ENCODE data around the gene SMARCC2. TPM values are rescaled to one million over a fixed set of nuclear protein-coding genes. Genes with fewer than 3 reads are reported as not detected.

SMARCC2 gene
- total RNA-seq, 1 experiment from 2014 or later = 150 TPM

DNA sequence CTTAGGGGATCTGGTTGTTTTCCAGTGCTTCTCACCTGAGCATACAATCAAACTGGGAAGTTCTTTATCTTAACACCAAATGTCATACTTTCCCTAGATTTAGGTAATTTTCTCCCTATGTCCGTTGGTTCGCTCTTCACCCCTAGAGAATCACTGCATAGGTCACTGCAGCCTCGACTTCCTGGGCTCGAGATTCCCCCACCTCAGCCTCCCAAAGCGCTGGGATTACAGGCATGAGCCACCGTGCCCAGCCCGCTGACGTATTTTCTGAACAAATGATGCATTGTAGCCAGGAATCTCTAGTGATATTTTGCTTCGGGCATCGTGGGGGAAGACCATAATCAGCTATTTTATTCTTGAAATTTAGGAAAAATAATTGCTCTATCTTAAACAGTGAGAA is 74.0 kb downstream of the SMARCC2 start:
- CTCF ChIA-PET = interaction anchor here (0.6 to 1.5 kb wide), 3 partner anchors 10 to 73 kb away, joined by 3 to 9 read pairs (median 4); partner anchors contain the start of gene PA2G4
- Mint-ChIP-seq H3K9me3 (ENCODE audit: low read depth, unreplicated experiment) (no peaks in the 10 kb centered on the region), H3K27ac (ENCODE audit: unreplicated experiment) (peak overlapping the region; percentile 100), H3K4me3 (ENCODE audit: low read depth, unreplicated experiment) (peak overlapping the region; percentile 97), H3K4me1 (ENCODE audit: low read depth, unreplicated experiment) (peaks cover 17% of the 10 kb centered on the region), H3K36me3 (ENCODE audit: insufficient read depth, unreplicated experiment) (peaks cover 83% of the 10 kb centered on the region), H3K27me3 (ENCODE audit: unreplicated experiment) (no peaks in the 10 kb centered on the region)
- DNase-seq = peak; percentile 45
- BruUV-seq (replicated peaks) = no TSS peak
- intact Hi-C loops (cut with micrococcal nuclease; ENCODE audit: unreplicated experiment) = loop anchor here (5.0 kb wide), 2 partner anchors 42 to 68 kb away; partner anchors contain the start of gene MYL6
- TF ChIP-seq, protein P1, sequence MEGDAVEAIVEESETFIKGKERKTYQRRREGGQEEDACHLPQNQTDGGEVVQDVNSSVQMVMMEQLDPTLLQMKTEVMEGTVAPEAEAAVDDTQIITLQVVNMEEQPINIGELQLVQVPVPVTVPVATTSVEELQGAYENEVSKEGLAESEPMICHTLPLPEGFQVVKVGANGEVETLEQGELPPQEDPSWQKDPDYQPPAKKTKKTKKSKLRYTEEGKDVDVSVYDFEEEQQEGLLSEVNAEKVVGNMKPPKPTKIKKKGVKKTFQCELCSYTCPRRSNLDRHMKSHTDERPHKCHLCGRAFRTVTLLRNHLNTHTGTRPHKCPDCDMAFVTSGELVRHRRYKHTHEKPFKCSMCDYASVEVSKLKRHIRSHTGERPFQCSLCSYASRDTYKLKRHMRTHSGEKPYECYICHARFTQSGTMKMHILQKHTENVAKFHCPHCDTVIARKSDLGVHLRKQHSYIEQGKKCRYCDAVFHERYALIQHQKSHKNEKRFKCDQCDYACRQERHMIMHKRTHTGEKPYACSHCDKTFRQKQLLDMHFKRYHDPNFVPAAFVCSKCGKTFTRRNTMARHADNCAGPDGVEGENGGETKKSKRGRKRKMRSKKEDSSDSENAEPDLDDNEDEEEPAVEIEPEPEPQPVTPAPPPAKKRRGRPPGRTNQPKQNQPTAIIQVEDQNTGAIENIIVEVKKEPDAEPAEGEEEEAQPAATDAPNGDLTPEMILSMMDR (IDR thresholded peaks at IDR 0.05; ENCODE audit: unreplicated experiment) = no peak

DNA sequence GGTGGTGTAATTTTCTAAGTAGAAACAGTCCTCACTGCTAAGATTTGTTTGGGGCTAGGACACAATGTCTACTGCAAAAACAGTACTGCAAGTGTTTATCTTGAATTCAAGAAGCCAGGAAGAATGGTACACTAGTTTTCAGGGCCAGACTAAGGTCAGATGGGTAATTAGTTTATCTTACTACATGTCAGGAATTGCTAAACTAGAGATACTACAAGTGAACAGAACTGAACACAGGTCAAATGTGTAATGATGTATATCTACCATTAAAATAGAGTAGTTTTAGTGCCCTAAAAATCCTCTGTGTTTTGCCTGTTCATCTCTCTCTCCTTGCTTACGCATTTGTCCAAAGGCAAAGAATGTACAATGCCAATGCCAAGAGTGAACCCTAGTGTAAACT is 75.2 kb downstream of the SMARCC2 start:
- no peak for DNase-seq
- no TSS peak for BruUV-seq (replicated peaks)
- CTCF ChIA-PET = no interaction called here
- TF ChIP-seq, protein P1 (IDR thresholded peaks at IDR 0.05; ENCODE audit: unreplicated experiment) = no peak
- H3K27ac Mint-ChIP-seq (ENCODE audit: unreplicated experiment) = peak overlapping the region; percentile 26
- H3K27me3 Mint-ChIP-seq (ENCODE audit: unreplicated experiment) = no peaks in the 10 kb centered on the region
- peaks cover 92% of the 10 kb centered on the region for H3K36me3 Mint-ChIP-seq (ENCODE audit: insufficient read depth, unreplicated experiment)
- intact Hi-C loops (cut with micrococcal nuclease; ENCODE audit: unreplicated experiment) = no loop called here
- peaks cover 5% of the 10 kb centered on the region for H3K4me1 Mint-ChIP-seq (ENCODE audit: low read depth, unreplicated experiment)
- H3K9me3 Mint-ChIP-seq (ENCODE audit: low read depth, unreplicated experiment) = no peaks in the 10 kb centered on the region
- no peak overlapping the region for H3K4me3 Mint-ChIP-seq (ENCODE audit: low read depth, unreplicated experiment)

Other genes starting within 250 kb of the SMARCC2 start
- 1.6 and 2.1 TPM in 2 replicates for gene PMEL, start 223.4 kb downstream of the SMARCC2 start, total RNA-seq (2022)
- 68.9 and 76.4 TPM in 2 replicates for gene CDK2, start 222.7 kb downstream of the SMARCC2 start, total RNA-seq (2022)
- 84.7 and 91.6 TPM in 2 replicates for gene RAB5B, start 215.4 kb downstream of the SMARCC2 start, total RNA-seq (2022)
- 31.1 and 34.9 TPM in 2 replicates for gene SUOX, start 192.2 kb downstream of the SMARCC2 start, total RNA-seq (2022)
- 7.3 and 9.0 TPM in 2 replicates for gene IKZF4, start 168.4 kb downstream of the SMARCC2 start, total RNA-seq (2022)
- gene RPS26, start 147.6 kb downstream of the SMARCC2 start, total RNA-seq (2022) = 50.6 and 50.7 TPM in 2 replicates
- 170 and 183 TPM in 2 replicates for gene ERBB3, start 109.3 kb downstream of the SMARCC2 start, total RNA-seq (2022)
- 229 and 233 TPM in 2 replicates for gene PA2G4, start 84.9 kb downstream of the SMARCC2 start, total RNA-seq (2022)
- gene RPL41, start 72.8 kb downstream of the SMARCC2 start, total RNA-seq (2022) = 2,379 and 2,426 TPM in 2 replicates
- 6.6 and 8.2 TPM in 2 replicates for gene ZC3H10, start 71.2 kb downstream of the SMARCC2 start, total RNA-seq (2022)
- gene ESYT1, start 61.2 kb downstream of the SMARCC2 start, total RNA-seq (2022) = 72.7 and 91.1 TPM in 2 replicates
- gene MYL6B, start 36.9 kb downstream of the SMARCC2 start, total RNA-seq (2022) = 52.4 and 53.7 TPM in 2 replicates
- gene MYL6, start 31.1 kb downstream of the SMARCC2 start, total RNA-seq (2022) = 1,037 and 1,130 TPM in 2 replicates
- gene RNF41, start 32.4 kb upstream of the SMARCC2 start, total RNA-seq (2022) = 42.6 and 43.9 TPM in 2 replicates
- 55.5 and 63.3 TPM in 2 replicates for gene NABP2, start 34.9 kb upstream of the SMARCC2 start, total RNA-seq (2022)
- gene SLC39A5, start 40.6 kb upstream of the SMARCC2 start, total RNA-seq (2022) = 0.98 TPM in 1 of 2 replicates, not detected in the other
- gene ANKRD52, start 68.9 kb upstream of the SMARCC2 start, total RNA-seq (2022) = 45.3 and 50.6 TPM in 2 replicates
- 10.7 and 11.4 TPM in 2 replicates for gene COQ10A, start 77.5 kb upstream of the SMARCC2 start, total RNA-seq (2022)
- 212 and 254 TPM in 2 replicates for gene CS, start 110.8 kb upstream of the SMARCC2 start, total RNA-seq (2022)
- gene CNPY2, start 126.5 kb upstream of the SMARCC2 start, total RNA-seq (2022) = 228 and 236 TPM in 2 replicates
- 53.5 and 72.5 TPM in 2 replicates for gene PAN2, start 144.5 kb upstream of the SMARCC2 start, total RNA-seq (2022)
- gene IL23A, start 149.4 kb upstream of the SMARCC2 start, total RNA-seq (2022) = 1.8 and 2.9 TPM in 2 replicates
- gene STAT2, start 170.6 kb upstream of the SMARCC2 start, total RNA-seq (2022) = 127 and 214 TPM in 2 replicates
- gene APOF, start 173.4 kb upstream of the SMARCC2 start, total RNA-seq (2022) = not detected in 2 replicates